Measurements from ENCODE around the gene SYNPO.

SYNPO gene

GRCh38 chr5:150671509-150672236, 31.2 kb downstream of the SYNPO start:
- H3K9me3 ChIP-seq (ENCODE audit: insufficient read depth, low read depth, low read length) = no peaks in the 10 kb centered on the region
- peaks cover 1% of the 10 kb centered on the region in 2 experiments for H3K36me3 ChIP-seq (ENCODE audit: control insufficient read depth in 1 of 2, insufficient read depth in 2 of 2, low read length in 2 of 2)
- H3K4me3 ChIP-seq (ENCODE audit: low read depth, low read length) = peak overlapping the region; percentile 76
- peak overlapping the region; percentile 72 for H4K8ac ChIP-seq (ENCODE audit: low read depth, low read length)
- peak overlapping the region; percentile 67 for H3K9ac ChIP-seq (ENCODE audit: low read length)
- H2AK5ac ChIP-seq (ENCODE audit: low read length) = peak overlapping the region; percentile 46
- peak overlapping the region; percentile 33 for H4K12ac ChIP-seq (ENCODE audit: low read depth, low read length)
- H2BK5ac ChIP-seq (ENCODE audit: low read depth, low read length, poor library complexity) = peak overlapping the region; percentile 70
- H3K4me2 ChIP-seq (ENCODE audit: low read length) = peak overlapping the region; percentile 84
- H3K23ac ChIP-seq (ENCODE audit: low read length) = no peak overlapping the region
- H3K4me1 ChIP-seq (ENCODE audit: control insufficient read depth in 1 of 2, insufficient read depth in 2 of 2, low read length in 2 of 2) = peaks cover 16 to 31% of the 10 kb centered on the region in 2 experiments
- peak overlapping the region; percentile 61 for H2AFZ ChIP-seq (ENCODE audit: insufficient read depth, low read length, poor library complexity)
- H4K91ac ChIP-seq (ENCODE audit: low read depth, low read length) = peak overlapping the region; percentile 93
- H3K18ac ChIP-seq (ENCODE audit: low read length) = peak overlapping the region; percentile 84
- H2BK120ac ChIP-seq (ENCODE audit: insufficient read depth, low read length, poor library complexity) = peak overlapping the region; percentile 59
- H3K4ac ChIP-seq (ENCODE audit: low read depth, low read length) = peak overlapping the region; percentile 41
- peak overlapping the region; percentile 18 for H3K27ac ChIP-seq (ENCODE audit: low read depth, low read length)
- no peak for DNase-seq
- peak overlapping the region; percentile 72 for H3K14ac ChIP-seq (ENCODE audit: low read length)
- H2BK12ac ChIP-seq (ENCODE audit: low read length) = peak overlapping the region; percentile 14
- H3K79me2 ChIP-seq (ENCODE audit: control insufficient read depth, insufficient read depth, low read length, poor library complexity) = peaks cover 11% of the 10 kb centered on the region
- no peaks in the 10 kb centered on the region for H3K27me3 ChIP-seq (ENCODE audit: insufficient read depth, low read length)
- WGBS (ENCODE audit: extremely low coverage, insufficient coverage, insufficient read length) = no CpG with 5 or more reads among the region's 51 CpGs
- H3K79me1 ChIP-seq (ENCODE audit: low read length) = peaks cover 24% of the 10 kb centered on the region

DNA sequence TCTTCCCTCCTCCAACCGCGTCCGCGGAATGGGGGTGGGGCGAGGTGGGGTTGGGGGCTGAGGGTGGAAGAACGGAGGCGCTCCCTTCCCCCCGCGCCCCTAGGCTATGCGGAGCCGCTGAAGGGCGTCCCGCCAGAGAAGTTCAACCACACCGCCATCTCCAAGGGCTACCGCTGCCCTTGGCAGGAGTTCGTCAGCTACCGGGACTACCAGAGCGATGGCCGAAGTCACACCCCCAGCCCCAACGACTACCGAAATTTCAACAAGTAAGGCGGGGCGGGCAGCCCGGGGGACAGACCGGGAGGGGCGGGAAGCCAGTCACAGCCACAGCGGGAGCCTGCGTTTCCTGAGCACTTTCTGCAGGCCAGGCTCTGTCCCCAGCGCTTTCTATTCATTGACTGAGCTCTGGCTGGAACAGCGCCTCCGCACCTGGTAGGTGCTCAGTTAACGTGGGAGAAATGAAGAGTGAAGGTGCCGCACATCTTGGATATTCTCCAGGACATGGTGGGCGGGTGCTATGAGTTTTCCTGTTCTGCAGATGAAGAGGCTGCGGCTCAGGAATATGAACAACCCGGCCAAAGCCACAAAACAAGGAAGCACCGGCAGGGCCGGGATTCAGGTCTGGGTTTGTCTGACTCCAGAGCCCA, 31.9 kb downstream of the SYNPO start:
- peak overlapping the region; percentile 84 for H2BK5ac ChIP-seq (ENCODE audit: low read depth, low read length, poor library complexity)
- peak overlapping the region; percentile 96 for H2BK120ac ChIP-seq (ENCODE audit: insufficient read depth, low read length, poor library complexity)
- H3K23ac ChIP-seq (ENCODE audit: low read length) = no peak overlapping the region
- peak overlapping the region; percentile 84 for H3K4me2 ChIP-seq (ENCODE audit: low read length)
- H3K9me3 ChIP-seq (ENCODE audit: insufficient read depth, low read depth, low read length) = no peaks in the 10 kb centered on the region
- H4K8ac ChIP-seq (ENCODE audit: low read depth, low read length) = peak overlapping the region; percentile 84
- H4K91ac ChIP-seq (ENCODE audit: low read depth, low read length) = peak overlapping the region; percentile 93
- H3K18ac ChIP-seq (ENCODE audit: low read length) = peak overlapping the region; percentile 70
- H3K79me1 ChIP-seq (ENCODE audit: low read length) = peaks cover 24% of the 10 kb centered on the region
- peaks cover 11% of the 10 kb centered on the region for H3K79me2 ChIP-seq (ENCODE audit: control insufficient read depth, insufficient read depth, low read length, poor library complexity)
- peak overlapping the region; percentile 85 for H3K27ac ChIP-seq (ENCODE audit: low read depth, low read length)
- peak overlapping the region; percentile 76 for H4K12ac ChIP-seq (ENCODE audit: low read depth, low read length)
- peak; percentile 19 to 54 for DNase-seq
- peak overlapping the region; percentile 76 for H3K4me3 ChIP-seq (ENCODE audit: low read depth, low read length)
- WGBS (ENCODE audit: extremely low coverage, insufficient coverage, insufficient read length) = no CpG with 5 or more reads among the region's 38 CpGs
- peak overlapping the region; percentile 91 for H3K14ac ChIP-seq (ENCODE audit: low read length)
- H3K4ac ChIP-seq (ENCODE audit: low read depth, low read length) = peak overlapping the region; percentile 76
- no peaks in the 10 kb centered on the region for H3K27me3 ChIP-seq (ENCODE audit: insufficient read depth, low read length)
- H3K4me1 ChIP-seq (ENCODE audit: control insufficient read depth in 1 of 2, insufficient read depth in 2 of 2, low read length in 2 of 2) = peaks cover 16 to 31% of the 10 kb centered on the region in 2 experiments
- H3K9ac ChIP-seq (ENCODE audit: low read length) = peak overlapping the region; percentile 35
- peak overlapping the region; percentile 77 for H2AK5ac ChIP-seq (ENCODE audit: low read length)
- H2AFZ ChIP-seq (ENCODE audit: insufficient read depth, low read length, poor library complexity) = peak overlapping the region; percentile 62
- H2BK12ac ChIP-seq (ENCODE audit: low read length) = peak overlapping the region; percentile 94
- H3K36me3 ChIP-seq (ENCODE audit: control insufficient read depth in 1 of 2, insufficient read depth in 2 of 2, low read length in 2 of 2) = peaks cover 5 to 7% of the 10 kb centered on the region in 2 experiments

DNA sequence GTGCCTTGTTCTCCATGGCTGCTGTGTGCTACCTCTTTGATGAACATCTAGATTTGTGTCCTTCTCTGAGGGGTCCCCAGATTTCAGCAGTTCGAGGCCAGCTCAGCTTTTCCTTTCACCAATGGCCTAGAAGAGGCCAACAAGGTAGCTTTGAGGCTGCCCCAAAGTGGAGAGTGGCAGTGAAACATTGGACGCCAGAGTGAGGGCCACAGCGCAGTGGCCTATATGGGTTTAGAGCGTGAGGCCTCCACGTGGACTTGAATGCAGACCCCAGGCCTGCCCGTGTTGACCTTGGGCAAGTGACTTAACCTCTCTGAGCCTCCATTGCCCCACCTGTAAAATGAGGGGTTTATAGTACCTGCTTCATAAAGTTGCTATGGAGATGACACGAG, 32.4 kb downstream of the SYNPO start:
- peak overlapping the region; percentile 91 for H3K14ac ChIP-seq (ENCODE audit: low read length)
- H2BK12ac ChIP-seq (ENCODE audit: low read length) = peak overlapping the region; percentile 94
- H3K18ac ChIP-seq (ENCODE audit: low read length) = peak overlapping the region; percentile 70
- H3K79me1 ChIP-seq (ENCODE audit: low read length) = peaks cover 24% of the 10 kb centered on the region
- H4K8ac ChIP-seq (ENCODE audit: low read depth, low read length) = peak overlapping the region; percentile 84
- no peak for DNase-seq
- no peak overlapping the region for H3K23ac ChIP-seq (ENCODE audit: low read length)
- H4K12ac ChIP-seq (ENCODE audit: low read depth, low read length) = peak overlapping the region; percentile 76
- H4K91ac ChIP-seq (ENCODE audit: low read depth, low read length) = peak overlapping the region; percentile 93
- H3K36me3 ChIP-seq (ENCODE audit: control insufficient read depth in 1 of 2, insufficient read depth in 2 of 2, low read length in 2 of 2) = peaks cover 7 to 11% of the 10 kb centered on the region in 2 experiments
- H3K79me2 ChIP-seq (ENCODE audit: control insufficient read depth, insufficient read depth, low read length, poor library complexity) = peaks cover 11% of the 10 kb centered on the region
- peak overlapping the region; percentile 84 for H3K4me2 ChIP-seq (ENCODE audit: low read length)
- H2BK120ac ChIP-seq (ENCODE audit: insufficient read depth, low read length, poor library complexity) = peak overlapping the region; percentile 96
- H3K4me1 ChIP-seq (ENCODE audit: control insufficient read depth in 1 of 2, insufficient read depth in 2 of 2, low read length in 2 of 2) = peaks cover 16 to 31% of the 10 kb centered on the region in 2 experiments
- no CpG with 5 or more reads among the region's 7 CpGs for WGBS (ENCODE audit: extremely low coverage, insufficient coverage, insufficient read length)
- H3K9ac ChIP-seq (ENCODE audit: low read length) = peak overlapping the region; percentile 20
- no peaks in the 10 kb centered on the region for H3K27me3 ChIP-seq (ENCODE audit: insufficient read depth, low read length)
- H3K4me3 ChIP-seq (ENCODE audit: low read depth, low read length) = peak overlapping the region; percentile 76
- H3K9me3 ChIP-seq (ENCODE audit: insufficient read depth, low read depth, low read length) = no peaks in the 10 kb centered on the region
- H2BK5ac ChIP-seq (ENCODE audit: low read depth, low read length, poor library complexity) = peak overlapping the region; percentile 84
- peak overlapping the region; percentile 85 for H3K27ac ChIP-seq (ENCODE audit: low read depth, low read length)
- H2AK5ac ChIP-seq (ENCODE audit: low read length) = peak overlapping the region; percentile 77
- H3K4ac ChIP-seq (ENCODE audit: low read depth, low read length) = peak overlapping the region; percentile 76
- peak overlapping the region; percentile 58 for H2AFZ ChIP-seq (ENCODE audit: insufficient read depth, low read length, poor library complexity)

DNA sequence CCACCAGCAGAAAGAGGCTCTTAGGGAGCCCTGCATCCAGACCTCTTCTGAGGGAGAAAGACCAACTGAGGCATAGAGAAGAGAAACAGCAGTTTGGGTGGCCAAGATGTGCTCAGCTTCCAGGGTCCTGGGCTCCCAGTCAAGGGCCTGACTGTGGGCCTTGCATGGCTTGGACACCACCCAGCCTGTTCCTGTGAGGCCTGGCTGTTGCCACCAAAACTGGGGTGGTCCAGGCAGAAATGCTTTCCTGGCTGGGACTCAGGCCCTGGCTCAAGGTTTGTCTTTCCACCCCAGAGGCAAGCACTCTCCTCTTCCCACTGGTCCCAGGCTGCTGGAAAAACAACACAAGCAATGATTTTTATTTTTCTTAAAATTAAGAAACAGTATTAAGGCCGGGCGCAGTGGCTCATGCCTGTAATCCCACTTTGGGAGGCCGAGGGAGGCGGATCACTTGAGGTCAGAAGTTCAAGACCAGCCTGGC, 33.9 kb downstream of the SYNPO start:
- Histone ChIP-seq H3K9ac (ENCODE audit: low read length) (no peak overlapping the region), H3K4me2 (ENCODE audit: low read length) (peak overlapping the region; percentile 2), H2BK5ac (ENCODE audit: low read depth, low read length, poor library complexity) (peak overlapping the region; percentile 58), H3K4me1 (ENCODE audit: control insufficient read depth in 1 of 2, insufficient read depth in 2 of 2, low read length in 2 of 2) (peaks cover 16 to 31% of the 10 kb centered on the region in 2 experiments), H3K36me3 (ENCODE audit: control insufficient read depth in 1 of 2, insufficient read depth in 2 of 2, low read length in 2 of 2) (peaks cover 7 to 13% of the 10 kb centered on the region in 2 experiments), H2BK12ac (ENCODE audit: low read length) (peak overlapping the region; percentile 87), H3K79me2 (ENCODE audit: control insufficient read depth, insufficient read depth, low read length, poor library complexity) (peaks cover 11% of the 10 kb centered on the region), H3K14ac (ENCODE audit: low read length) (peak overlapping the region; percentile 87), H2BK120ac (ENCODE audit: insufficient read depth, low read length, poor library complexity) (peak overlapping the region; percentile 48), H2AFZ (ENCODE audit: insufficient read depth, low read length, poor library complexity) (peak overlapping the region; percentile 15), H3K4ac (ENCODE audit: low read depth, low read length) (no peak overlapping the region), H4K8ac (ENCODE audit: low read depth, low read length) (peak overlapping the region; percentile 57), H3K79me1 (ENCODE audit: low read length) (peaks cover 24% of the 10 kb centered on the region), H3K4me3 (ENCODE audit: low read depth, low read length) (no peak overlapping the region), H3K27ac (ENCODE audit: low read depth, low read length) (peak overlapping the region; percentile 88), H4K91ac (ENCODE audit: low read depth, low read length) (peak overlapping the region; percentile 79), H3K9me3 (ENCODE audit: insufficient read depth, low read depth, low read length) (no peaks in the 10 kb centered on the region), H4K12ac (ENCODE audit: low read depth, low read length) (peak overlapping the region; percentile 28), H3K18ac (ENCODE audit: low read length) (peak overlapping the region; percentile 73), H2AK5ac (ENCODE audit: low read length) (peak overlapping the region; percentile 20), H3K23ac (ENCODE audit: low read length) (no peak overlapping the region), H3K27me3 (ENCODE audit: insufficient read depth, low read length) (no peaks in the 10 kb centered on the region)
- WGBS (ENCODE audit: extremely low coverage, insufficient coverage, insufficient read length) = no CpG with 5 or more reads among the region's 4 CpGs
- no peak for DNase-seq

Data from trophoblast cell (in vitro differentiated cells and primary cell).